C4-2B (cell line): ENCODE results near the gene TOMM20.

ENCODE experiments used
- H3K27ac ChIP-seq: fragments of 450-650 bp; 2 replicates; pipeline ENCODE4 v1.5.1; 2017
- ZFX ChIP-seq: fragments of 450-650 bp; IDR thresholded peaks from 2 replicates; pipeline ENCODE4 v1.6.1; 2017
- TF ChIP-seq, protein P1 (sequence below): fragments of 450-650 bp; conservative IDR thresholded peaks from 2 replicates; pipeline ENCODE4 v1.5.1; 2017; ENCODE audit warnings: mild to moderate bottlenecking

TOMM20 gene

GRCh38 chr1:235079443-235080296 lies 49.0 kb downstream of the TOMM20 start:
- no peak for TF ChIP-seq ZFX
- TF ChIP-seq, protein P1, sequence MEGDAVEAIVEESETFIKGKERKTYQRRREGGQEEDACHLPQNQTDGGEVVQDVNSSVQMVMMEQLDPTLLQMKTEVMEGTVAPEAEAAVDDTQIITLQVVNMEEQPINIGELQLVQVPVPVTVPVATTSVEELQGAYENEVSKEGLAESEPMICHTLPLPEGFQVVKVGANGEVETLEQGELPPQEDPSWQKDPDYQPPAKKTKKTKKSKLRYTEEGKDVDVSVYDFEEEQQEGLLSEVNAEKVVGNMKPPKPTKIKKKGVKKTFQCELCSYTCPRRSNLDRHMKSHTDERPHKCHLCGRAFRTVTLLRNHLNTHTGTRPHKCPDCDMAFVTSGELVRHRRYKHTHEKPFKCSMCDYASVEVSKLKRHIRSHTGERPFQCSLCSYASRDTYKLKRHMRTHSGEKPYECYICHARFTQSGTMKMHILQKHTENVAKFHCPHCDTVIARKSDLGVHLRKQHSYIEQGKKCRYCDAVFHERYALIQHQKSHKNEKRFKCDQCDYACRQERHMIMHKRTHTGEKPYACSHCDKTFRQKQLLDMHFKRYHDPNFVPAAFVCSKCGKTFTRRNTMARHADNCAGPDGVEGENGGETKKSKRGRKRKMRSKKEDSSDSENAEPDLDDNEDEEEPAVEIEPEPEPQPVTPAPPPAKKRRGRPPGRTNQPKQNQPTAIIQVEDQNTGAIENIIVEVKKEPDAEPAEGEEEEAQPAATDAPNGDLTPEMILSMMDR = no peak; the same call in 1 of the 2 replicates
- peak overlapping the region; percentile 77 for H3K27ac ChIP-seq

DNA sequence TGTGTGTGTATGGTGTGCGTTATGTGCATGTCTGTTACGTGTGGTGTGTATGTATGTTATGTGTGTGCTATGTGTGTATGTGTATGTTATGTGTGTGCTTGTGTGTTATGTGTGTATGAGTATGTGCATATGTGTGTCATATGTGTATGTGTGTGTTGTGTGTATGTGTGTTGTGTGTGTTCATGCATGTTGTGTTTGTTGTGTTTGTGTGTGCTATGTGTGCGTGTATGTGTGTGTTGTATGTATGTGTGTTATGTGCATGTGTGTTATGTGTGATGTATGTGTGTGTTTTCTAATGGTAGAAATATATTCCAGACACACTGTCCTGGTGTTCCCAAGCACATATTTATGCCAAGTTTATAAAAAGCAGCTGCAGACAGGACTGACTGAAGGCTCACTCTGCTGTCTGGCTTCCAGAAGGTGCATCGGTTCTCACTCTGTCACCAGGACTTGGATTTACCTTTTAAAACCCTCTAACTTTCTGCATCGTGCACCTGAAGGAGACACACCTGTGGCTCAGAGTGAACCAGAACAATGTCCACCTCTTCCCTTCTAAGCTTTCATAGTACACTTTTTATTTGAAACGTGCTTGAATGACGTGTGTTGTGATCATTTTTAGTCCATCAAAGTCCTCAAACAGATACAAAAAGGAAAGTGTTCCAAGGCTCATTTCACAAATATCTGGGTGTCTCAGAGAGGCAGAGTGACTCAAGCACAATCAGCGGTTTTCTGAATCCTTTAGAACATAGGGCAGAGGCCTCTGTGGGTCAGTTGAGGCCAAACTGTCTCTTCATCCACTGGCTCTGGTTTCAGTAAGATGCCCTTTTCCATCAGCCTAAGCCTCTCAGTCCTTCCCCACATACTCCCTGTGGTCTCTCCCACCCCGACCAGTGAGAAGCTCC lies 49.9 kb downstream of the TOMM20 start:
- TF ChIP-seq, protein P1 = no peak
- no peak for TF ChIP-seq ZFX
- H3K27ac ChIP-seq = peak overlapping the region; percentile 77

- TF ChIP-seq, protein P1 = no peak
- no peak for TF ChIP-seq ZFX
- peak overlapping the region; percentile 28 for H3K27ac ChIP-seq
These were observed 50.8 kb downstream of the TOMM20 start for GRCh38 chr1:235077571-235078479.

GRCh38 chr1:235077163-235077540 lies 51.5 kb downstream of the TOMM20 start:
- peak overlapping the region; percentile 28 for H3K27ac ChIP-seq
- TF ChIP-seq, protein P1 = no peak
- no peak for TF ChIP-seq ZFX

DNA sequence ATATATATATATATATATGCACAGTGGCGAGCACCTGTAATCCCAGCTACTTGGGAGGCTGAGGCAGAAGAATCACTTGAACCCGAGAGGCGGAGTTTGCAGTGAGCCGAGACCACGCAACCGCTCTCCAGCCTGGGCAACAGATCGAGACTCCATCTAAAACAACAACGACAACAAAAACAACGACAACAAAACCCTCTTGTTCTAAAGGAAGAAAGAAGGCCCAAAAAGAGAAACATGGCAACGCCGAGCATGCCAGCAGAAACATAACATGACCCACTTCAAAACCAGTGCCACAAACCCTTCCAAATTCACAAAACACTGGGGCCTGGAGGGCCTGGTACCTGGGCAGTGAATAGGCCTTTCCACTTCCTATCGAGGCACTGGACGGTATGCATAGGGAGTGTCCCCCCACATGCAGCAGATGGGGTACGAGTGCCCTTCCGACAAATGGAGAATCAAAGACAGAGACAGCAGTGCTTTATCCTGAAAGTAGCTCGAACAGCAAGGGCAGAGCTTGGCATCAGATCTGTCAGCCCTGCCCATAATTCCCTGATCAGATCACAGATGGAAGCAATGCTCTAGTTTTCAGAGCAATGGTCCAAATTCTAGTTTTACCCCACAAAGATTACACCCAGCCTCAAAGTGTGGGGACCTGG lies 52.0 kb downstream of the TOMM20 start:
- H3K27ac ChIP-seq = peak overlapping the region; percentile 28
- TF ChIP-seq ZFX = no peak
- TF ChIP-seq, protein P1 = no peak

- H3K27ac ChIP-seq = peak overlapping the region; percentile 90
- no peak for TF ChIP-seq ZFX
- TF ChIP-seq, protein P1 = no peak
These were observed 52.8 kb downstream of the TOMM20 start for GRCh38 chr1:235075777-235076308.
